Measurements from ENCODE around the gene VPS13D. TPM values are rescaled to one million over a fixed set of nuclear protein-coding genes. Genes with fewer than 3 reads are reported as not detected.

The VPS13D gene
- total RNA-seq, 1 donor from 2014 or later = 13.8 TPM

DNA sequence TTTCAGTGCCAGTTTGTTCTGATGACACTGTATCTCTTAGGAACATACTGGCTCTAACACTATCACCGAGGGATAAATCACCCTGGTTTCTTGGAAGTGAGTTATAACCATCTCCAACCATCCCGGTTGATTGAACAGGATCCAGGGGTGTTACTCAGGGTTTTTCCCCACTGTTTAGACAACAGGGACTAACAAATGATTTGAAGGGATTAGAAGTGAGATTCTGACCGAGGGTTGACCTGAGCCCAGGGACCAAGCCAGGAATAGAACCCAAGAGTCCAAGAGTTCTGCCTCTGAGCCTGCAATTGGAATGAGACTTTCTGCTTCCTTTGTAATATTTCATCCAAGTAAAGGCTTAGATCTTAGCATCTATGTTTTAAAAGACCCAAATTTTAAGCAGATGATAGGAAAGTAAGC is 234.2 kb downstream of the VPS13D start:
- no peak overlapping the region for H3K4me3 ChIP-seq (ENCODE audit: low read depth, low read length)
- no peak for TF ChIP-seq CTCF (conservative IDR thresholded peaks at IDR 0.05; ENCODE audit: low read depth, low read length)
- DNase-seq (ENCODE audit: low read depth) = no peak

GRCh38 chr1:12464598-12465056 is 234.8 kb downstream of the VPS13D start:
- no peak for DNase-seq (ENCODE audit: low read depth)
- no peak overlapping the region for H3K4me3 ChIP-seq (ENCODE audit: low read depth, low read length)
- no peak for TF ChIP-seq CTCF (conservative IDR thresholded peaks at IDR 0.05; ENCODE audit: low read depth, low read length)

DNA sequence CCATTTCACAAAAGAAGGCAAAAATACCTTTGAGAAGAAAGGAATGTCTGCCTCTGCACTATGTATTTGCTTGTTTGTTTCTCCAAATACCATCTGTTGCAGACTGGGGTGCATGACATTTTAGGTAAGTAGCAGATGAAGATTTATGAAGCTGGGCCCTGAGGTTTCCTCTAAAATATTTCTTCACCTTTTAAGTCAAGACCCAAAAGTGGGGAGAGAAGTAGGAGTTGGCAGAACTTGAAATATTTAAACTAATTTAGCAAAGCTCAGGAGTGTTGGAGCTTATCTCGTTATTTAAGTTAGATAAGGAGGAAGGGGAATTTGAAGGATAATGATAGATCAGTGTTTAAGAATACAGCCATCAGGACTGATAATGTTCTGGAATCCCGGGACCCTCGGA is 235.3 kb downstream of the VPS13D start:
- no peak overlapping the region for H3K4me3 ChIP-seq (ENCODE audit: low read depth, low read length)
- no peak for TF ChIP-seq CTCF (conservative IDR thresholded peaks at IDR 0.05; ENCODE audit: low read depth, low read length)
- DNase-seq (ENCODE audit: low read depth) = no peak

DNA sequence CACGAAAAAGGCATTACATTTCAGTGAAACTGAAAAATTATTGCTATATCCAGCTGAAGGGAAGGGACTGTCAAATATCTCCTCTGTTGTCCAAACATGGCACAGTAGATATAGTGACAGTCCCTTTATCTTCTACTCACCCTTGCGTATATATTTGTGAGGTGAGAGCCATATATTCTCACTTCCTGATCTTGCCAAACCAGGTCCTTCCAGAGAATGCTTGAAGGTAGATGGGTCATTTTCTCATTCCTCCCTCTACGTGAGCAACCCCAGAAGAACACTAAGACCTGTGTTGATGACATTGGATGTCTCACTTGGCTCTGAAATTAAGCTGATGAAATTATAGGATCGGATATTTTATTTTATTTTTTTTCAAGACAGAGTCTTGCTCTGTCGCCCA is 237.0 kb downstream of the VPS13D start:
- DNase-seq (ENCODE audit: low read depth) = no peak
- TF ChIP-seq CTCF (conservative IDR thresholded peaks at IDR 0.05; ENCODE audit: low read depth, low read length) = no peak

DNA sequence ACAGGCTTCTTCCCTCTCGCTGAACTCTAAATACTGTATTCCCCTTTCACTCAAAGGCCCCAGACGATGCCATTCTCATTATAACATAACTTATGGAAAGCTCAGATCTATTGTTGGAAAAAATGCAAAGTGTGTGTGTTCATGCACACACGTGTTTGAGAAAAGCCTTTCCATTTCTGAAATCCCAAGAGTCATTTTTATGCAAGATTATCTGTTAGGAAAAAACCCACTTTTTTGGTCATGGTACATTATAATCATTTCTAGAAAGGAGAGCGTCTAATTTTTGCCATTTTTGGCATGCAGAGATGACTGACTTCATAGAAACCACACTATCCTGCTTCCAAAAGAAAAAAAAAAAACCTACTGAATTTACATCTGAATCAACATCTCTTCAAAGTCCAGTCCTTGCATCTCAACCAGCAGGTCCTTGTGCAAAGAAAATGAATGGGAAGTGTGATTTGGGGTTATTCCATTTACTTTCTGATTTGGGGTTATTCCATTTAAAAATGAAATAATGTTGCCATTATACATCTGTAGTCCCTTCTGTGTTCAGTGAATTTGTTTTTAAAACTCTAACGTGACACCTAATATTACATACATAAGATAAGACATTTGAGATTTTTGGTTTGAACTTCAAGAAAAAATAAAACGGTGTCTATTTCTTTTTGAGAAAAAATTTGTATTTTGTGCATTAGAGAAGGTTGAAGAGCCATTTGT is 237.9 kb downstream of the VPS13D start:
- no peak for TF ChIP-seq CTCF (conservative IDR thresholded peaks at IDR 0.05; ENCODE audit: low read depth, low read length)
- no peak for DNase-seq (ENCODE audit: low read depth)
- H3K4me3 ChIP-seq (ENCODE audit: low read depth, low read length) = no peak overlapping the region

More for the DNA sequence above, 237.0 kb downstream of the VPS13D start:
- no peak overlapping the region for H3K4me3 ChIP-seq (ENCODE audit: low read depth, low read length)

- TF ChIP-seq CTCF (conservative IDR thresholded peaks at IDR 0.05; ENCODE audit: low read depth, low read length) = no peak
- DNase-seq (ENCODE audit: low read depth) = no peak
- H3K4me3 ChIP-seq (ENCODE audit: low read depth, low read length) = no peak overlapping the region
Measured at GRCh38 chr1:12468323-12468722, 238.5 kb downstream of the VPS13D start.

DNA sequence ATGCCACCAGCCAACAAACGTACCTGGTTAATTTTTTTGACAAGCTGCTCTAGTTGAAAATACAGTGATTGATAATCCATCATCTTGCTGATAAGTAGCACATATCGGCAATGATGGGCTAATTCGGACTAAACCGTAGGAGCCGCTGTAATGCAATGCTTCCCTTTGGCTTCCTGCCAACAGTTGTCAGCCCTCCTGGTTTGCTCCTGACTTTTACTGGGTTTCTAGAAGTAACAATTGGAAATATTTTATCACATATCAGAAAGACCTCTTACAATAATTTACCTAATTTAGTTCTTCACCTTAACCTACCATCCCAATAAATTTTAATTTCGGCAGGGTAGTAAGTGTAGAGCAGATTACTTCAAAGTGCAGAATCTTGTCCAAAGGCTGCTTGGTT is 239.7 kb downstream of the VPS13D start:
- H3K4me3 ChIP-seq (ENCODE audit: low read depth, low read length) = no peak overlapping the region
- no peak for TF ChIP-seq CTCF (conservative IDR thresholded peaks at IDR 0.05; ENCODE audit: low read depth, low read length)
- no peak for DNase-seq (ENCODE audit: low read depth)
